GM18909 (cell line): ENCODE measurements around the gene INS.

ENCODE experiments used
- ATAC-seq: cut with Tn5 transposase; IDR thresholded peaks from one replicate; pipeline ENCODE4 v1.9.1; 2021; ENCODE audit warnings: mild to moderate bottlenecking; ENCODE audit not compliant: unreplicated experiment, poor library complexity

The INS gene

GRCh38 chr11:2151500-2152257 lies 9.3 kb downstream of the INS start:
- ATAC-seq = no peak

- ATAC-seq = no peak
Observed at GRCh38 chr11:2149864-2150847, 10.9 kb downstream of the INS start.

GRCh38 chr11:2149460-2149859 lies 11.5 kb downstream of the INS start:
- ATAC-seq = no peak

GRCh38 chr11:2148595-2148994 lies 12.4 kb downstream of the INS start:
- ATAC-seq = no peak

- no peak for ATAC-seq
Observed at GRCh38 chr11:2147391-2147790, 13.6 kb downstream of the INS start.

- ATAC-seq = no peak
Observed at GRCh38 chr11:2146051-2146450, 15.0 kb downstream of the INS start.

- no peak for ATAC-seq
Observed at GRCh38 chr11:2144544-2145248, 16.3 kb downstream of the INS start.

GRCh38 chr11:2143799-2144543 lies 17.0 kb downstream of the INS start:
- no peak for ATAC-seq

- no peak for ATAC-seq
Observed at GRCh38 chr11:2143477-2143798, 17.6 kb downstream of the INS start.

- no peak for ATAC-seq
Observed at GRCh38 chr11:2142762-2143202, 18.2 kb downstream of the INS start.

GRCh38 chr11:2142300-2142759 lies 18.7 kb downstream of the INS start:
- no peak for ATAC-seq

GRCh38 chr11:2140411-2141400 lies 20.3 kb downstream of the INS start:
- ATAC-seq = no peak

- ATAC-seq = no peak
Observed at GRCh38 chr11:2139621-2140337, 21.2 kb downstream of the INS start.

GRCh38 chr11:2139123-2139521 lies 21.9 kb downstream of the INS start, which contains the start of gene IGF2:
Gene IGF2, minus strand, starts transcription at chr11:2139389. Its CDS starts 3,866 bp downstream, at chr11:2135523.
- no peak for ATAC-seq

GRCh38 chr11:2138431-2139122 lies 22.4 kb downstream of the INS start:
- no peak for ATAC-seq

GRCh38 chr11:2138068-2138430 lies 23.0 kb downstream of the INS start:
- no peak for ATAC-seq

- ATAC-seq = no peak
Observed at GRCh38 chr11:2137202-2138067, 23.6 kb downstream of the INS start.
